K562 treated with DMSO at 1 percent for 4 hours (cell line): ENCODE measurements around the gene AP2S1. TPM values are rescaled to one million over a fixed set of nuclear protein-coding genes. Genes with fewer than 3 reads are reported as not detected.

Source experiments
- total RNA-seq: library from RNA; unstranded; fragments of 300-600 nt; gene quantifications from 2 replicates; pipeline ENCODE4 v1.2.3, GENCODE V29; 2022; ENCODE audit not compliant: insufficient read depth

AP2S1 gene
- total RNA-seq, result 413 and 467 TPM in 2 replicates

GRCh38 chr19:46850228-46851203 lies at the start of gene AP2S1:
Gene AP2S1 (minus strand): TSS chr19:46850846. CDS start chr19:46850766, 80 bp downstream.

GRCh38 chr19:46860846-46861690 lies 10.4 kb upstream of the AP2S1 start, which contains the start of gene ARHGAP35:
Gene ARHGAP35 (plus strand): TSS chr19:46860997. CDS start chr19:46918676, 57,679 bp downstream.

GRCh38 chr19:46788262-46788967 lies 62.2 kb downstream of the AP2S1 start, which contains the start of gene SLC1A5:
Gene SLC1A5 (minus strand): TSS chr19:46788594. CDS start chr19:46787965, 629 bp downstream.

Other genes starting within 250 kb of the AP2S1 start
- gene CALM3, start 249.5 kb downstream of the AP2S1 start, total RNA-seq, result 289 and 310 TPM in 2 replicates
- gene PTGIR, start 225.8 kb downstream of the AP2S1 start, total RNA-seq, result not detected in 2 replicates
- not detected in 2 replicates for gene GNG8, start 214.6 kb downstream of the AP2S1 start, total RNA-seq
- 2.6 and 2.9 TPM in 2 replicates for gene DACT3, start 189.7 kb downstream of the AP2S1 start, total RNA-seq
- 42.6 and 43.7 TPM in 2 replicates for gene PRKD2, start 133.7 kb downstream of the AP2S1 start, total RNA-seq
- gene FKRP, start 104.8 kb downstream of the AP2S1 start, total RNA-seq, result 47.2 and 58.0 TPM in 2 replicates
- gene STRN4, start 104.4 kb downstream of the AP2S1 start, total RNA-seq, result 73.2 and 80.0 TPM in 2 replicates
- gene SLC1A5, start 62.3 kb downstream of the AP2S1 start, total RNA-seq, result 473 and 519 TPM in 2 replicates
- 19.3 and 25.7 TPM in 2 replicates for gene ARHGAP35, start 10.2 kb upstream of the AP2S1 start, total RNA-seq
- gene NPAS1, start 169.0 kb upstream of the AP2S1 start, total RNA-seq, result 21.0 and 33.3 TPM in 2 replicates
- gene TMEM160, start 197.8 kb upstream of the AP2S1 start, total RNA-seq, result 78.4 and 110 TPM in 2 replicates